Measurements from ENCODE around the gene DBNL. TPM values are rescaled to one million over a fixed set of nuclear protein-coding genes. Genes with fewer than 3 reads are reported as not detected.

The DBNL gene
- total RNA-seq, 1 donor from 2014 or later, result 165 TPM

GRCh38 chr7:44060948-44061644 lies 16.6 kb downstream of the DBNL start:
- intact Hi-C loops (cut with micrococcal nuclease), result no loop called here

- intact Hi-C loops (cut with micrococcal nuclease), result no loop called here
Observed at GRCh38 chr7:44061645-44062179, 17.2 kb downstream of the DBNL start.

- intact Hi-C loops (cut with micrococcal nuclease), result no loop called here
Observed at GRCh38 chr7:44062180-44062902, 17.8 kb downstream of the DBNL start.

- intact Hi-C loops (cut with micrococcal nuclease), result no loop called here
Observed at GRCh38 chr7:44062903-44063295, 18.4 kb downstream of the DBNL start.

GRCh38 chr7:44063547-44063893 lies 19.0 kb downstream of the DBNL start:
- intact Hi-C loops (cut with micrococcal nuclease), result no loop called here

GRCh38 chr7:44063894-44064651 lies 19.6 kb downstream of the DBNL start:
- intact Hi-C loops (cut with micrococcal nuclease), result no loop called here

GRCh38 chr7:44064791-44065430 lies 20.4 kb downstream of the DBNL start:
- intact Hi-C loops (cut with micrococcal nuclease), result loop anchor here (5.0 kb wide), 2 partner anchors 57 to 892 kb away; partner anchors contain the start of gene POLD2

- intact Hi-C loops (cut with micrococcal nuclease), result loop anchor here (5.0 kb wide), 2 partner anchors 57 to 892 kb away; partner anchors contain the start of gene POLD2
Observed at GRCh38 chr7:44065431-44066110, 21.1 kb downstream of the DBNL start, which contains the start of gene PGAM2. Gene PGAM2, minus strand, starts transcription at chr7:44065567. Its CDS starts 38 bp downstream, at chr7:44065529.

GRCh38 chr7:44066111-44066460 lies 21.6 kb downstream of the DBNL start:
- intact Hi-C loops (cut with micrococcal nuclease), result loop anchor here (5.0 kb wide), 2 partner anchors 56 to 891 kb away; partner anchors contain the start of gene POLD2

- intact Hi-C loops (cut with micrococcal nuclease), result loop anchor here (5.0 kb wide), 2 partner anchors 56 to 891 kb away; partner anchors contain the start of gene POLD2
Observed at GRCh38 chr7:44066494-44067063, 22.1 kb downstream of the DBNL start.

GRCh38 chr7:44067064-44067951 lies 22.8 kb downstream of the DBNL start:
- intact Hi-C loops (cut with micrococcal nuclease), result loop anchor here (5.0 kb wide), 2 partner anchors 55 to 890 kb away; partner anchors contain the start of gene POLD2

- intact Hi-C loops (cut with micrococcal nuclease), result loop anchor here (5.0 kb wide), 2 partner anchors 54 to 889 kb away; partner anchors contain the start of gene POLD2
Observed at GRCh38 chr7:44068054-44068453, 23.6 kb downstream of the DBNL start.

GRCh38 chr7:44071726-44072363 lies 27.3 kb downstream of the DBNL start:
- intact Hi-C loops (cut with micrococcal nuclease), result no loop called here

GRCh38 chr7:44072364-44073231 lies 28.1 kb downstream of the DBNL start:
- intact Hi-C loops (cut with micrococcal nuclease), result loop anchor here (1.0 kb wide), 1 partner anchor 9 kb away; no protein-coding TSS in a partner anchor

- intact Hi-C loops (cut with micrococcal nuclease), result loop anchor here (1.0 kb wide), 1 partner anchor 7 kb away; no protein-coding TSS in a partner anchor
Observed at GRCh38 chr7:44073664-44074348, 29.3 kb downstream of the DBNL start.

- intact Hi-C loops (cut with micrococcal nuclease), result no loop called here
Observed at GRCh38 chr7:44074349-44074695, 29.8 kb downstream of the DBNL start.

Measured in T-helper 1 cell treated with Interleukin-12 subunit alpha and Interleukin-12 subunit beta and Interleukin-4 antibody, amounts not matched to agents 30 ng/mL and 1 ng/mL, for 36 hours (primary cell).